Measurements from ENCODE around the gene ING1.

Gene ING1

DNA sequence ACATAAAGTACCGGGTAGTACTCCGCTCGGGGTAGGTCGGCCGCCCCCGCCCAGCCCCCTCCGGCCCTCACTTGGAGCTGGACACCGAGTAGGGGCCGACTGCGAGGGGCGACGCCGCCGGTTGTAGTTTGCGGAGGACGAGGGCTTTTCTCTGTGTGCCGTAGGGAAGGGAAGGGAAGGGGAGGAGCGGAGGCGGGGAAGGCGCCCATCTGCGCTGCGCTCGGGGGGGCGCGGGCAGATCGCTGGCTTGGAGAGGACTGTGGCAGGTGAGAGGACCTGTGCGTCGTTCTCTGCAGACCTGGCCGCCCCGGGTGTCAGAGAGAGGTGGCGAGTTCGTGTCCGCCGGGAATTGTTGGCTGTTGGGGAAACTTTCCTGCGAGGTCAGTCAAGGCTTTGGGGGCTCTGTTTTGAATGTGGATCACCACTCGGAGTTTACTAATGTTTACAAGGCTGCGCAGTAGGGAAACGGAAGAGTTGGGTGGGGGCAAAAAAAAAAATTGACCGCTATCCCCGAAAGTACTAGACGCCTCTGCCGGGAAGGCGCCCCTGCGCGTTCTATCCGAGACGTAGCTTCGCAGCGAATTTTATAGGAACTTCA lies 1.4 kb downstream of the ING1 start:
- Histone ChIP-seq H3K79me2 (ENCODE audit: low read length) (peaks cover 59% of the 10 kb centered on the region), H4K20me1 (ENCODE audit: insufficient read depth, low read length) (peaks cover 39% of the 10 kb centered on the region), H2AFZ (ENCODE audit: low read depth, low read length) (no peak overlapping the region)

DNA sequence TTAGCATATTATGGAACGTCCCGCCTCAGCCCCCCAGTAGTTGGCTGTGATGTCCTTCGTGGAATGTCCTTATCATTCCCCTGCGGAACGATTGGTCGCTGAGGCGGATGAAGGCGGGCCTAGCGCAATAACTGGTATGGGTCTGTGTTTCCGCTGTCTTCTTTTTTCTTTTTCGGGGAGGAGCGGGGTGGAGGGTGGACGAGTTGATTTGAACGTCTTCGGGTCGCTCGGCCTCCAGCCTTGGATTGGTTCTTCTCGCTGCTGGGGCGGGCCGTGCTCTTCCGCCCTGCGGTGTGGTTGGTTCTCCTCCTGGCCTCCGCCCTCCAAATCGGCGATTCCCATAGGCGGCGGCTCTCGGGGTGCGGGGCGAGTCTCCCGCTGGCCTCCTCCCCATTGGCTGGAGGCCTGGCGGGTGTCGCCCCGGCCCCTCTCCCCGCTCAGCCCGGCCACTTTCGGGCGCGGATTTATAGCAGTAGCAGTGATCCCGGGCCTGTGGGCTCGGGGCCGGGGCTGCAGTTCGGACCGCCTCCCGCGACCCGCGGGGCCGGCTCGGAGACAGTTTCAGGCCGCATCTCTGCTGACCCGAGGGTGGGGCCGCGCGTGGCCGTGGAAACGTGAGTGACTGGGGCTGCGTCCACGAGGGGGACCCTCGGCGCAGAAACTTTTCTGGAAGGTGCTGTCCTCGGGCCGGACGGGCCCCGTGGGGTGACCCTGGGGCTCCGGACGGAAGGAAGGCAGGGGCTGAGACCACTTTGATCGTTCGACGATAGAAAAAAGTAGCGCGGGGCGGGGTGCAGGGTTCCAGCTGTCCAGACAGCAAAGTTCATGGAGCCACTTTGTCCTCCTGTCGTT lies 2.1 kb downstream of the ING1 start:
- H3K4me2 ChIP-seq (ENCODE audit: low read length) = peak overlapping the region; percentile 93
- peaks cover 67% of the 10 kb centered on the region for H3K79me2 ChIP-seq (ENCODE audit: low read length)
- no peaks in the 10 kb centered on the region for H3K27me3 ChIP-seq (ENCODE audit: low read depth, low read length)
- peak overlapping the region; percentile 94 for H3K4me3 ChIP-seq (ENCODE audit: low read length)
- H2AFZ ChIP-seq (ENCODE audit: low read depth, low read length) = peak overlapping the region; percentile 15; the same call in 1 of the 2 replicates
- peaks cover 39% of the 10 kb centered on the region for H4K20me1 ChIP-seq (ENCODE audit: insufficient read depth, low read length)
- TF ChIP-seq, protein P1, sequence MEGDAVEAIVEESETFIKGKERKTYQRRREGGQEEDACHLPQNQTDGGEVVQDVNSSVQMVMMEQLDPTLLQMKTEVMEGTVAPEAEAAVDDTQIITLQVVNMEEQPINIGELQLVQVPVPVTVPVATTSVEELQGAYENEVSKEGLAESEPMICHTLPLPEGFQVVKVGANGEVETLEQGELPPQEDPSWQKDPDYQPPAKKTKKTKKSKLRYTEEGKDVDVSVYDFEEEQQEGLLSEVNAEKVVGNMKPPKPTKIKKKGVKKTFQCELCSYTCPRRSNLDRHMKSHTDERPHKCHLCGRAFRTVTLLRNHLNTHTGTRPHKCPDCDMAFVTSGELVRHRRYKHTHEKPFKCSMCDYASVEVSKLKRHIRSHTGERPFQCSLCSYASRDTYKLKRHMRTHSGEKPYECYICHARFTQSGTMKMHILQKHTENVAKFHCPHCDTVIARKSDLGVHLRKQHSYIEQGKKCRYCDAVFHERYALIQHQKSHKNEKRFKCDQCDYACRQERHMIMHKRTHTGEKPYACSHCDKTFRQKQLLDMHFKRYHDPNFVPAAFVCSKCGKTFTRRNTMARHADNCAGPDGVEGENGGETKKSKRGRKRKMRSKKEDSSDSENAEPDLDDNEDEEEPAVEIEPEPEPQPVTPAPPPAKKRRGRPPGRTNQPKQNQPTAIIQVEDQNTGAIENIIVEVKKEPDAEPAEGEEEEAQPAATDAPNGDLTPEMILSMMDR (IDR thresholded peaks at IDR 0.05; ENCODE audit: low read depth, low read length) = peak; percentile 37
- no peak for TF ChIP-seq EZH2phosphoT487 (IDR thresholded peaks at IDR 0.05; ENCODE audit: low read depth)
- H3K27ac ChIP-seq (ENCODE audit: low read length) = peak overlapping the region; percentile 97
- peak overlapping the region; percentile 100 for H3K9ac ChIP-seq (ENCODE audit: low read length)
- H3K9me3 ChIP-seq (ENCODE audit: insufficient read depth, low read length) = no peaks in the 10 kb centered on the region
- H3K4me1 ChIP-seq (ENCODE audit: low read length) = peaks cover 11% of the 10 kb centered on the region
- H3K36me3 ChIP-seq (replicated peaks; ENCODE audit: low read depth, low read length) = peaks cover 12% of the 10 kb centered on the region

More for the DNA sequence above, 1.4 kb downstream of the ING1 start:
- Histone ChIP-seq H3K9ac (ENCODE audit: low read length) (peak overlapping the region; percentile 100), H3K27ac (ENCODE audit: low read length) (peak overlapping the region; percentile 97), H3K36me3 (replicated peaks; ENCODE audit: low read depth, low read length) (peaks cover 9% of the 10 kb centered on the region), H3K4me1 (ENCODE audit: low read length) (peaks cover 11% of the 10 kb centered on the region), H3K9me3 (ENCODE audit: insufficient read depth, low read length) (no peaks in the 10 kb centered on the region), H3K4me3 (ENCODE audit: low read length) (peak overlapping the region; percentile 94), H3K27me3 (ENCODE audit: low read depth, low read length) (no peaks in the 10 kb centered on the region), H3K4me2 (ENCODE audit: low read length) (peak overlapping the region; percentile 70)
- TF ChIP-seq, protein P1 (IDR thresholded peaks at IDR 0.05; ENCODE audit: low read depth, low read length) = 0 out of 2 replicates have a peak, but pooled peaks have one; percentile 6
- TF ChIP-seq EZH2phosphoT487 (IDR thresholded peaks at IDR 0.05; ENCODE audit: low read depth) = no peak

DNA sequence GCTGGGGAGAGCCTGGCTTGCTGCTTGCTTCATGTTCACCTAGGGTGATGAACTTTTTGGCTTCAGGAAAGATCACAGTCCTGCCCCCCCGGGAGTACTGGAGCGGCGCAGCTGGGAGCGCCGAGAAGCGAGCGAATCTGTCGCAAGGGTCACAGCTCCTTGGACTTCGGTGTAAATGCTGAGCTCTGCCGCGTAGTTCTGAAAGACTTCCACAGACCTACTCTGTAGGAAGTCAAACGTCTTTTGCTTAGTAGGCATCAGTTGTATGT lies 2.7 kb downstream of the ING1 start:
- H3K9me3 ChIP-seq (ENCODE audit: insufficient read depth, low read length) = no peaks in the 10 kb centered on the region
- TF ChIP-seq EZH2phosphoT487 (IDR thresholded peaks at IDR 0.05; ENCODE audit: low read depth) = no peak
- TF ChIP-seq, protein P1 (IDR thresholded peaks at IDR 0.05; ENCODE audit: low read depth, low read length) = no peak
- peaks cover 72% of the 10 kb centered on the region for H3K79me2 ChIP-seq (ENCODE audit: low read length)
- H3K27me3 ChIP-seq (ENCODE audit: low read depth, low read length) = no peaks in the 10 kb centered on the region
- H3K4me3 ChIP-seq (ENCODE audit: low read length) = peak overlapping the region; percentile 93
- H3K4me2 ChIP-seq (ENCODE audit: low read length) = peak overlapping the region; percentile 93
- peaks cover 11% of the 10 kb centered on the region for H3K4me1 ChIP-seq (ENCODE audit: low read length)
- H4K20me1 ChIP-seq (ENCODE audit: insufficient read depth, low read length) = peaks cover 39% of the 10 kb centered on the region
- H3K9ac ChIP-seq (ENCODE audit: low read length) = peak overlapping the region; percentile 83
- H3K27ac ChIP-seq (ENCODE audit: low read length) = peak overlapping the region; percentile 36
- H2AFZ ChIP-seq (ENCODE audit: low read depth, low read length) = peak overlapping the region; percentile 15; the same call in 1 of the 2 replicates
- H3K36me3 ChIP-seq (replicated peaks; ENCODE audit: low read depth, low read length) = peaks cover 16% of the 10 kb centered on the region

DNA sequence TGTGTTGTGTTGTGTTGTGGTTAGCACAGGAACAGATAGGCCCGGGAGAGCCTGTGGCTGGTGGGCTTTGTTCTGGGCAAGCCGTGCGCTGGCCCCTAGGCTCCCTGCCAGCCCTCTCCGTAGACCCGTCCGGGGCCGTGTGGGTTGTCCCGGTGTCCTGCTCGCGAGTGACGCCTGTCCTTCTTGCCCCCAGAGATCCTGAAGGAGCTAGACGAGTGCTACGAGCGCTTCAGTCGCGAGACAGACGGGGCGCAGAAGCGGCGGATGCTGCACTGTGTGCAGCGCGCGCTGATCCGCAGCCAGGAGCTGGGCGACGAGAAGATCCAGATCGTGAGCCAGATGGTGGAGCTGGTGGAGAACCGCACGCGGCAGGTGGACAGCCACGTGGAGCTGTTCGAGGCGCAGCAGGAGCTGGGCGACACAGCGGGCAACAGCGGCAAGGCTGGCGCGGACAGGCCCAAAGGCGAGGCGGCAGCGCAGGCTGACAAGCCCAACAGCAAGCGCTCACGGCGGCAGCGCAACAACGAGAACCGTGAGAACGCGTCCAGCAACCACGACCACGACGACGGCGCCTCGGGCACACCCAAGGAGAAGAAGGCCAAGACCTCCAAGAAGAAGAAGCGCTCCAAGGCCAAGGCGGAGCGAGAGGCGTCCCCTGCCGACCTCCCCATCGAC lies 5.7 kb downstream of the ING1 start:
- H3K4me1 ChIP-seq (ENCODE audit: low read length) = peaks cover 5% of the 10 kb centered on the region
- no peaks in the 10 kb centered on the region for H3K27me3 ChIP-seq (ENCODE audit: low read depth, low read length)
- peaks cover 47% of the 10 kb centered on the region for H4K20me1 ChIP-seq (ENCODE audit: insufficient read depth, low read length)
- H3K36me3 ChIP-seq (replicated peaks; ENCODE audit: low read depth, low read length) = peaks cover 25% of the 10 kb centered on the region
- H2AFZ ChIP-seq (ENCODE audit: low read depth, low read length) = no peak overlapping the region
- no peaks in the 10 kb centered on the region for H3K9me3 ChIP-seq (ENCODE audit: insufficient read depth, low read length)
- TF ChIP-seq EZH2phosphoT487 (IDR thresholded peaks at IDR 0.05; ENCODE audit: low read depth) = no peak
- TF ChIP-seq, protein P1 (IDR thresholded peaks at IDR 0.05; ENCODE audit: low read depth, low read length) = no peak
- H3K27ac ChIP-seq (ENCODE audit: low read length) = no peak overlapping the region
- H3K4me3 ChIP-seq (ENCODE audit: low read length) = no peak overlapping the region
- H3K79me2 ChIP-seq (ENCODE audit: low read length) = peaks cover 75% of the 10 kb centered on the region
- no peak overlapping the region for H3K9ac ChIP-seq (ENCODE audit: low read length)
- H3K4me2 ChIP-seq (ENCODE audit: low read length) = no peak overlapping the region

Data from OCI-LY3 (cell line).